Esophagus muscularis mucosa (tissue), 4 donors: ENCODE data around the gene PRRX2.

Experiments
- EP300 ChIP-seq: sonication (generic); formaldehyde crosslinking; IDR thresholded peaks from one replicate; pipeline ENCODE4 v1.6.1; 2017; ENCODE audit warnings: antibody characterized with exemption
- POLR2A ChIP-seq: fragments of 450-650 bp; IDR thresholded peaks from one replicate; pipeline ENCODE4 v1.6.1; 2017; ENCODE audit warnings: antibody characterized with exemption, moderate library complexity, mild to moderate bottlenecking, low read depth
- POLR2AphosphoS5 ChIP-seq, 2 donors: sonication (generic); formaldehyde crosslinking; IDR thresholded peaks; one replicate each; pipeline ENCODE4 v1.6.1; 2017; ENCODE audit warnings: antibody characterized with exemption in 2 of 2
- TF ChIP-seq, protein P1 (sequence below), 3 experiments: fragments of 200-600 bp in 2 of 3; fragments of 450-650 bp in 1 of 3; sonication (generic) in 2 of 3; IDR thresholded peaks; one replicate each; pipeline ENCODE4 v1.5.1; 2017 to 2019; ENCODE audit warnings: antibody characterized with exemption in 3 of 3, mild to moderate bottlenecking in 2 of 3, moderate library complexity in 1 of 3

DNA sequence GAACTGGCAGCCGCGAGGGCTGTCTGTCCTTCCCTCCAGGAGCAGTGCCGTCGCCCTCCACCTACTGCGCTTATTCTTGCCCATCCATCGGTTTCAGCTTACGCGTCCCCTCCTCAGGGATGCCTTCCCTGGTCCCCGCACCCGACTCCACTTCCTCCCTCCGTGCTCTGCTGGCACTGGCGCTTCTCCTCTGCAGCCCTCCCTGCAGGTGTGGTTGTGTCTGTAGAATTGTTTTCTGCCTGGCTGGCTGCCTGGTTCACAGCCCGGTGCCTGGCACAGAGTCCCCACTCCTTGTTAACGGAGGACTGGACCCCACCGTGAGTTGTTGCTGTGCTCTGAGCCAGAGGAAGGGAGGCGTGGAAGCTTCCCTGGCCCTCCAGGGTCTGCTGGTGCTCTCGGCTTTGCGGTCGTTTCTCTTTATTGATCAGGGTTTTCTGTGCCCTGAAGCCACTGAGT is 33.7 kb upstream of the PRRX2 start:
- TF ChIP-seq POLR2A, result no peak
- TF ChIP-seq POLR2AphosphoS5 (IDR thresholded peaks at IDR 0.05), result no peak
- TF ChIP-seq, protein P1, sequence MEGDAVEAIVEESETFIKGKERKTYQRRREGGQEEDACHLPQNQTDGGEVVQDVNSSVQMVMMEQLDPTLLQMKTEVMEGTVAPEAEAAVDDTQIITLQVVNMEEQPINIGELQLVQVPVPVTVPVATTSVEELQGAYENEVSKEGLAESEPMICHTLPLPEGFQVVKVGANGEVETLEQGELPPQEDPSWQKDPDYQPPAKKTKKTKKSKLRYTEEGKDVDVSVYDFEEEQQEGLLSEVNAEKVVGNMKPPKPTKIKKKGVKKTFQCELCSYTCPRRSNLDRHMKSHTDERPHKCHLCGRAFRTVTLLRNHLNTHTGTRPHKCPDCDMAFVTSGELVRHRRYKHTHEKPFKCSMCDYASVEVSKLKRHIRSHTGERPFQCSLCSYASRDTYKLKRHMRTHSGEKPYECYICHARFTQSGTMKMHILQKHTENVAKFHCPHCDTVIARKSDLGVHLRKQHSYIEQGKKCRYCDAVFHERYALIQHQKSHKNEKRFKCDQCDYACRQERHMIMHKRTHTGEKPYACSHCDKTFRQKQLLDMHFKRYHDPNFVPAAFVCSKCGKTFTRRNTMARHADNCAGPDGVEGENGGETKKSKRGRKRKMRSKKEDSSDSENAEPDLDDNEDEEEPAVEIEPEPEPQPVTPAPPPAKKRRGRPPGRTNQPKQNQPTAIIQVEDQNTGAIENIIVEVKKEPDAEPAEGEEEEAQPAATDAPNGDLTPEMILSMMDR (IDR thresholded peaks at IDR 0.05), result no peak
- no peak for TF ChIP-seq EP300
